Measurements from ENCODE around the gene KMT2C.
"Not testable (repeated sequence)": the region's sequence is repeated elsewhere in the genome, so short reads cannot be mapped to it uniquely, and the experiment has no call there.

KMT2C gene

GRCh38 chr7:152363798-152364197 is 72.0 kb downstream of the KMT2C start:
- peaks cover 77% of the 10 kb centered on the region for H4K20me1 ChIP-seq (ENCODE audit: insufficient read depth, low read length)
- no peak overlapping the region for H3K9ac ChIP-seq (ENCODE audit: low read length)
- peaks cover 5% of the 10 kb centered on the region for H3K36me3 ChIP-seq (replicated peaks; ENCODE audit: low read depth, low read length)
- H3K4me2 ChIP-seq (ENCODE audit: low read length) = no peak overlapping the region
- H3K9me3 ChIP-seq (ENCODE audit: insufficient read depth, low read length) = no peaks in the 10 kb centered on the region
- TF ChIP-seq, protein P1, sequence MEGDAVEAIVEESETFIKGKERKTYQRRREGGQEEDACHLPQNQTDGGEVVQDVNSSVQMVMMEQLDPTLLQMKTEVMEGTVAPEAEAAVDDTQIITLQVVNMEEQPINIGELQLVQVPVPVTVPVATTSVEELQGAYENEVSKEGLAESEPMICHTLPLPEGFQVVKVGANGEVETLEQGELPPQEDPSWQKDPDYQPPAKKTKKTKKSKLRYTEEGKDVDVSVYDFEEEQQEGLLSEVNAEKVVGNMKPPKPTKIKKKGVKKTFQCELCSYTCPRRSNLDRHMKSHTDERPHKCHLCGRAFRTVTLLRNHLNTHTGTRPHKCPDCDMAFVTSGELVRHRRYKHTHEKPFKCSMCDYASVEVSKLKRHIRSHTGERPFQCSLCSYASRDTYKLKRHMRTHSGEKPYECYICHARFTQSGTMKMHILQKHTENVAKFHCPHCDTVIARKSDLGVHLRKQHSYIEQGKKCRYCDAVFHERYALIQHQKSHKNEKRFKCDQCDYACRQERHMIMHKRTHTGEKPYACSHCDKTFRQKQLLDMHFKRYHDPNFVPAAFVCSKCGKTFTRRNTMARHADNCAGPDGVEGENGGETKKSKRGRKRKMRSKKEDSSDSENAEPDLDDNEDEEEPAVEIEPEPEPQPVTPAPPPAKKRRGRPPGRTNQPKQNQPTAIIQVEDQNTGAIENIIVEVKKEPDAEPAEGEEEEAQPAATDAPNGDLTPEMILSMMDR (IDR thresholded peaks at IDR 0.05; ENCODE audit: low read depth, low read length) = no peak
- no peak for TF ChIP-seq EZH2phosphoT487 (IDR thresholded peaks at IDR 0.05; ENCODE audit: low read depth)
- no peak overlapping the region for H2AFZ ChIP-seq (ENCODE audit: low read depth, low read length)
- H3K4me1 ChIP-seq (ENCODE audit: low read length) = no peaks in the 10 kb centered on the region; the same call in 1 of the 2 replicates
- no peaks in the 10 kb centered on the region for H3K27me3 ChIP-seq (ENCODE audit: low read depth, low read length)
- H3K4me3 ChIP-seq (ENCODE audit: low read length) = no peak overlapping the region
- H3K27ac ChIP-seq (ENCODE audit: low read length) = no peak overlapping the region
- peaks cover 89% of the 10 kb centered on the region for H3K79me2 ChIP-seq (ENCODE audit: low read length)

- Histone ChIP-seq H3K79me2 (ENCODE audit: low read length) (peaks cover 84% of the 10 kb centered on the region), H3K36me3 (replicated peaks; ENCODE audit: low read depth, low read length) (peaks cover 5% of the 10 kb centered on the region), H3K27me3 (ENCODE audit: low read depth, low read length) (no peaks in the 10 kb centered on the region), H3K9me3 (ENCODE audit: insufficient read depth, low read length) (no peaks in the 10 kb centered on the region), H3K27ac (ENCODE audit: low read length) (no peak overlapping the region), H4K20me1 (ENCODE audit: insufficient read depth, low read length) (peaks cover 76% of the 10 kb centered on the region), H3K4me2 (ENCODE audit: low read length) (no peak overlapping the region), H3K4me1 (ENCODE audit: low read length) (no peaks in the 10 kb centered on the region; the same call in 1 of the 2 replicates), H3K9ac (ENCODE audit: low read length) (no peak overlapping the region), H2AFZ (ENCODE audit: low read depth, low read length) (no peak overlapping the region), H3K4me3 (ENCODE audit: low read length) (no peak overlapping the region)
- no peak for TF ChIP-seq EZH2phosphoT487 (IDR thresholded peaks at IDR 0.05; ENCODE audit: low read depth)
- TF ChIP-seq, protein P1 (IDR thresholded peaks at IDR 0.05; ENCODE audit: low read depth, low read length) = no peak
These were observed 73.5 kb downstream of the KMT2C start for GRCh38 chr7:152362128-152362926.

- TF ChIP-seq, protein P1 (IDR thresholded peaks at IDR 0.05; ENCODE audit: low read depth, low read length) = no peak
- TF ChIP-seq EZH2phosphoT487 (IDR thresholded peaks at IDR 0.05; ENCODE audit: low read depth) = no peak
- H3K4me3 ChIP-seq (ENCODE audit: low read length) = no peak overlapping the region
- no peaks in the 10 kb centered on the region for H3K27me3 ChIP-seq (ENCODE audit: low read depth, low read length)
- H3K4me1 ChIP-seq (ENCODE audit: low read length) = 0 out of 2 replicates have a peak, but pooled peaks cover 5% of the 10 kb centered on the region
- peaks cover 6% of the 10 kb centered on the region for H3K36me3 ChIP-seq (replicated peaks; ENCODE audit: low read depth, low read length)
- no peak overlapping the region for H2AFZ ChIP-seq (ENCODE audit: low read depth, low read length)
- peaks cover 34% of the 10 kb centered on the region for H3K79me2 ChIP-seq (ENCODE audit: low read length)
- H4K20me1 ChIP-seq (ENCODE audit: insufficient read depth, low read length) = peaks cover 37% of the 10 kb centered on the region
- H3K9me3 ChIP-seq (ENCODE audit: insufficient read depth, low read length) = no peaks in the 10 kb centered on the region
- no peak overlapping the region for H3K9ac ChIP-seq (ENCODE audit: low read length)
- no peak overlapping the region for H3K27ac ChIP-seq (ENCODE audit: low read length)
- H3K4me2 ChIP-seq (ENCODE audit: low read length) = no peak overlapping the region
These were observed 80.2 kb downstream of the KMT2C start for GRCh38 chr7:152355474-152356057.

GRCh38 chr7:152354061-152354460 is 81.7 kb downstream of the KMT2C start:
- Histone ChIP-seq H3K36me3 (replicated peaks; ENCODE audit: low read depth, low read length) (peaks cover 6% of the 10 kb centered on the region), H3K79me2 (ENCODE audit: low read length) (peaks cover 24% of the 10 kb centered on the region)

GRCh38 chr7:152353281-152353680 is 82.5 kb downstream of the KMT2C start:
- peaks cover 22% of the 10 kb centered on the region for H3K79me2 ChIP-seq (ENCODE audit: low read length)
- not testable (repeated sequence) for H3K27me3 ChIP-seq (ENCODE audit: low read depth, low read length); H2AFZ ChIP-seq (ENCODE audit: low read depth, low read length); H3K4me1 ChIP-seq (ENCODE audit: low read length); H3K4me3 ChIP-seq (ENCODE audit: low read length); H3K9me3 ChIP-seq (ENCODE audit: insufficient read depth, low read length); H3K9ac ChIP-seq (ENCODE audit: low read length); H3K4me2 ChIP-seq (ENCODE audit: low read length); H3K27ac ChIP-seq (ENCODE audit: low read length)
- peaks cover 28% of the 10 kb centered on the region; the same call in 1 of the 2 replicates for H4K20me1 ChIP-seq (ENCODE audit: insufficient read depth, low read length)
- H3K36me3 ChIP-seq (replicated peaks; ENCODE audit: low read depth, low read length) = peaks cover 11% of the 10 kb centered on the region

More at GRCh38 chr7:152354061-152354460, 81.7 kb downstream of the KMT2C start:
- Histone ChIP-seq H3K27ac (ENCODE audit: low read length) (no peak overlapping the region), H3K27me3 (ENCODE audit: low read depth, low read length) (no peaks in the 10 kb centered on the region), H3K4me1 (ENCODE audit: low read length) (0 out of 2 replicates have a peak, but pooled peaks cover 5% of the 10 kb centered on the region), H3K9ac (ENCODE audit: low read length) (no peak overlapping the region), H3K4me2 (ENCODE audit: low read length) (no peak overlapping the region), H2AFZ (ENCODE audit: low read depth, low read length) (no peak overlapping the region), H3K9me3 (ENCODE audit: insufficient read depth, low read length) (no peaks in the 10 kb centered on the region), H3K4me3 (ENCODE audit: low read length) (no peak overlapping the region), H4K20me1 (ENCODE audit: insufficient read depth, low read length) (peaks cover 34% of the 10 kb centered on the region; the same call in 1 of the 2 replicates)
- no peak for TF ChIP-seq EZH2phosphoT487 (IDR thresholded peaks at IDR 0.05; ENCODE audit: low read depth)
- TF ChIP-seq, protein P1 (IDR thresholded peaks at IDR 0.05; ENCODE audit: low read depth, low read length) = no peak

DNA sequence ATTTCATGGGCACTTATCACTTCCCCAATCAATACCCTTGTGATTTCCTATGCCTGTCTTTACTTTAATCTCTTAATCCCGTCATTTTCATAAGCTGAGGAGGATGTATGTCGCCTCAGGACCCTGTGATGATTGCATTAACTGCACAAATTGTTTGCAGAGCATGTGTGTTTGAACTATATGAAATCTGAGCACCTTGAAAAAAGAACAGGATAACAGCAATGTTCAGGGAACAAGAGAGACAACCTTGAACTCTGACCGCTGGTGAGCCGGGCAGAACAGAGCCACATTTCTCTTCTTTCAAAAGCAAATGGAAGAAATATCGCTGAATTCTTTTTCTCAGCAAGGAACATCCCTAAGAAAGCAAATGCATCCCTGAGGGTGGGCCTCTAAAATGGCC is 84.1 kb downstream of the KMT2C start:
- H3K4me1 ChIP-seq (ENCODE audit: low read length); H3K27ac ChIP-seq (ENCODE audit: low read length); H3K9me3 ChIP-seq (ENCODE audit: insufficient read depth, low read length); H3K27me3 ChIP-seq (ENCODE audit: low read depth, low read length); H3K9ac ChIP-seq (ENCODE audit: low read length); H3K4me2 ChIP-seq (ENCODE audit: low read length); H2AFZ ChIP-seq (ENCODE audit: low read depth, low read length); H3K4me3 ChIP-seq (ENCODE audit: low read length): not testable (repeated sequence)
- peaks cover 20% of the 10 kb centered on the region for H3K79me2 ChIP-seq (ENCODE audit: low read length)
- H4K20me1 ChIP-seq (ENCODE audit: insufficient read depth, low read length) = peaks cover 25% of the 10 kb centered on the region; the same call in 1 of the 2 replicates
- H3K36me3 ChIP-seq (replicated peaks; ENCODE audit: low read depth, low read length) = peaks cover 11% of the 10 kb centered on the region

Data from OCI-LY3 (cell line).